ENCODE measurements around the gene ADAMTSL3. TPM values are rescaled to one million over a fixed set of nuclear protein-coding genes. Genes with fewer than 3 reads are reported as not detected.

Gene ADAMTSL3
- total RNA-seq, 4 donors from 2014 or later = 2.4 to 8.8 (median 5.7) TPM

DNA sequence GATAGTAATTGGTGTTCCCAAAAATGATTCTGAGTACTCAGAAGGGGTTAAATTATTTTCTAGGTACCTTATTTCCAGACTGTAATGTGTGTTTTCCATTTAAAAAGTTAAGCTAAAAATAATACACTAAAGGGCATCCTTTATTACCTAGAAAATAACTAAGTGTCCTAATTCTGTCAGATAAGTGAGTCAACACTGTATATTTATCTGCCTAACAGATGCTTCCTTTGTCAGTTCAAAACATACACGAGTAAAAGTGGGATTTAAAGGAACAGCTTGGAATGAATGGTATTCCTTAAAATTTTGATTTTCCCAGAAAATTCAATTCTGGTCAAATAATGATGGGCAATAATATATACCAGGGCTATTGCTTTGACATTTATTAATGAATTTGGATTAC lies 78.3 kb downstream of the ADAMTSL3 start:
- no peak for DNase-seq (ENCODE audit: low spot score in 2 of 2)
- WGBS, 2 donors = 25 to 34% methylated on average over 1 of the region's 1 CpG
- intact Hi-C loops (cut with DNase I; ENCODE audit: low total_unique reads) = no loop called here
- no peak overlapping the region for H3K4me3 ChIP-seq (ENCODE audit: low read depth, poor library complexity, severe bottlenecking)
- TF ChIP-seq POLR2A (IDR thresholded peaks at IDR 0.05) = no peak
- TF ChIP-seq, protein P1, sequence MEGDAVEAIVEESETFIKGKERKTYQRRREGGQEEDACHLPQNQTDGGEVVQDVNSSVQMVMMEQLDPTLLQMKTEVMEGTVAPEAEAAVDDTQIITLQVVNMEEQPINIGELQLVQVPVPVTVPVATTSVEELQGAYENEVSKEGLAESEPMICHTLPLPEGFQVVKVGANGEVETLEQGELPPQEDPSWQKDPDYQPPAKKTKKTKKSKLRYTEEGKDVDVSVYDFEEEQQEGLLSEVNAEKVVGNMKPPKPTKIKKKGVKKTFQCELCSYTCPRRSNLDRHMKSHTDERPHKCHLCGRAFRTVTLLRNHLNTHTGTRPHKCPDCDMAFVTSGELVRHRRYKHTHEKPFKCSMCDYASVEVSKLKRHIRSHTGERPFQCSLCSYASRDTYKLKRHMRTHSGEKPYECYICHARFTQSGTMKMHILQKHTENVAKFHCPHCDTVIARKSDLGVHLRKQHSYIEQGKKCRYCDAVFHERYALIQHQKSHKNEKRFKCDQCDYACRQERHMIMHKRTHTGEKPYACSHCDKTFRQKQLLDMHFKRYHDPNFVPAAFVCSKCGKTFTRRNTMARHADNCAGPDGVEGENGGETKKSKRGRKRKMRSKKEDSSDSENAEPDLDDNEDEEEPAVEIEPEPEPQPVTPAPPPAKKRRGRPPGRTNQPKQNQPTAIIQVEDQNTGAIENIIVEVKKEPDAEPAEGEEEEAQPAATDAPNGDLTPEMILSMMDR (IDR thresholded peaks at IDR 0.05) = no peak

DNA sequence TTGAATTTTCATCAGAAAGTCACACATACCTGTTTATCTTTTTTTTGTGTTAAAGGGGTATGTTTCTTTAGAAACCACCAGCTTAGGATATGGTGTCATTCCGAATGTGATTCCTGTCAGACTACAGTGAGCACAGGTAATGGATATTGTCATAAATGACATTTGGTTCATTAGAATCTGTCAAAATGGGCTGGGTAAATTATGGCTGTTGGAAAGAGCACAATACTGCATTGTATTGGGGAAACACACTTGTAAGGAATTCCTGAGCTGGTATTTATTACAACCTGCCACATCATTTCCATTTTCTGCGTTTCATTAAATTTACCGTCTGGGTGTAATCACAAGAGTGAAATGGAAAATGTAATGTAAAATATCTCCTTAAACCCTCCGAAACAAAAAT lies 78.8 kb downstream of the ADAMTSL3 start:
- DNase-seq (ENCODE audit: low spot score in 2 of 2) = no peak
- no peak overlapping the region for H3K4me3 ChIP-seq (ENCODE audit: low read depth, poor library complexity, severe bottlenecking)
- 79 to 81% methylated on average over 4 of the region's 4 CpGs for WGBS, 2 donors
- no peak for TF ChIP-seq POLR2A (IDR thresholded peaks at IDR 0.05)
- TF ChIP-seq, protein P1 (IDR thresholded peaks at IDR 0.05) = no peak
- intact Hi-C loops (cut with DNase I; ENCODE audit: low total_unique reads) = no loop called here

DNA sequence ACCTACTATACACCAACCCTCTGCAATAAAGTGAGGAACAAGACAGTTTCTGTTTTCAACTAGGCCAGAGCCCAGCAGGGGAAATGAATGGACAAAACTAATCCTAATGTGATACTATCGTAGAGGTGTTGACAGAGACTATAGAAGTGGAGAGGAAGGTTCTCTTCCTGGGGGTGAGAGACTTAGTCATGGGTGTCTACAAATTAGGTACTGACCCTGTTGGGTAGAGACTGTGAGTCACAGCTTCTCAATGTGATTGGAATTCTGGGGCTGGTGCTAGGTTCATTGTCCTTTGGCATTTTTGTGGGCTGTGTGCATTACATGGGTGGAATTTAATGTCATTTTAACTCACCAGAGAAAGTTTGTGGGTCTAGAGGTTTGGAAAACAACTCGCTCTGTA lies 79.3 kb downstream of the ADAMTSL3 start:
- intact Hi-C loops (cut with DNase I; ENCODE audit: low total_unique reads) = no loop called here
- 88 to 90% methylated on average over 2 of the region's 2 CpGs for WGBS, 2 donors
- no peak for DNase-seq (ENCODE audit: low spot score in 2 of 2)
- no peak overlapping the region for H3K4me3 ChIP-seq (ENCODE audit: low read depth, poor library complexity, severe bottlenecking)
- TF ChIP-seq, protein P1 (IDR thresholded peaks at IDR 0.05) = no peak

DNA sequence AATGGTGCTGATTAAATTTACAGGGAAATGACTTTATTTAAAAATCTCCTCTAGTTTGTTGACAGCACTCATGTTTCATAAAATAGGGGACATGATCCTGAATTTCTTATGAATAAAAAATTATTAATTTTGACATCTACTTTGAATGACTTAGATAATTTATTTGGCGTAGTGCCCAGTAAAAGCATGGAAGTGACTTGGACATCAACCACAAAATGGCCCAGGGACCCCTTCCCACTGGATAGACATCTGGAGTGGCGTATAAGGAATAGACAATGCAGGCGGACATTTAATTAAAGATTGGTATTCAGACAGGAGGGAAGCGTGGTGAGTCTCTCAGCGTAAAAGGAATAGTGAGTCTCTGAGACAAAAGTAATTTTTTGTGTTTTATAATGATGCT lies 79.8 kb downstream of the ADAMTSL3 start:
- no peak overlapping the region for H3K4me3 ChIP-seq (ENCODE audit: low read depth, poor library complexity, severe bottlenecking)
- WGBS, 2 donors = 92 to 95% methylated on average over 5 of the region's 5 CpGs
- DNase-seq (ENCODE audit: low spot score in 2 of 2) = no peak
- intact Hi-C loops (cut with DNase I; ENCODE audit: low total_unique reads) = no loop called here
- TF ChIP-seq, protein P1 (IDR thresholded peaks at IDR 0.05) = no peak
- TF ChIP-seq POLR2A (IDR thresholded peaks at IDR 0.05) = no peak

DNA sequence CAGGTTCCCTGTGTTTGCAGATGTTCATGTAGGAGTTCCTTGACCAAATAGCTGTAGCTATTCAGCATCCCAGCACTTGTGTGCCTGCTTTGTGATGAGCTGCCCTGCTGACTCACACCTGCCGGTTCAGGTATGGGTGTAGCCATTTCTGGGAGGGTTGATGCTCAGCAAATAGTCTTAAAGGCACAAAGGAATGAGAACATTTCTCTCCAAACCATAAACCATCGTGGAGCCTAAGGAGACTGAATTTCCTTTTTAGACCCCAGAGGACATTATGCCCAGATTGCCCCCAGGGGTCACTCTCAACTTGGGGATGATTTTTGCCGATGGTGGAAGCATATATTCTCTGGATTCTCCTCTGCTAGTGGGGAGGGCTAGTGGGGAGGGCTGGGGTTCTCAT lies 80.6 kb downstream of the ADAMTSL3 start:
- TF ChIP-seq POLR2A (IDR thresholded peaks at IDR 0.05) = no peak
- no peak for DNase-seq (ENCODE audit: low spot score in 2 of 2)
- H3K4me3 ChIP-seq (ENCODE audit: low read depth, poor library complexity, severe bottlenecking) = no peak overlapping the region
- WGBS, 2 donors = 37 to 67% methylated on average over 2 to 3 of the region's 3 CpGs
- intact Hi-C loops (cut with DNase I; ENCODE audit: low total_unique reads) = no loop called here

DNA sequence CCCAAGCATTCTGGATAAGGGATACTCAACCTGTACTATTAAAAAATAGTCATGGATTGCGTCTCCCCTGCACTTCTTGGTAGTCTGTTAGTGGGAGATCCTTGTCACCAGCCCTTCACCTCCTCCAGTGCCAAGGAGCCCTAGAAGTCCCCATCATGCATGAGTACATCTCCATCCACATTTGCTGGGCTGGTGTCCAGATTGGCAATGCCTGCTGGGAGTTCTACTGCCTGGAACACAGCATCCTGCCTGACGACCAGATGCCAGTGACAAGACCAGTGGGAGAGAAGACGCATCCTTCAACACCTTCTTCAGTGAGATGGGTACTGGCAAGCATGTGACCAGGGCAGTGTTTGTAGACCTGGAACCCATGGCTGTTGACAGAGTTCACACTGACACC lies 85.7 kb downstream of the ADAMTSL3 start:
- intact Hi-C loops (cut with DNase I; ENCODE audit: low total_unique reads) = no loop called here
- no peak for TF ChIP-seq POLR2A (IDR thresholded peaks at IDR 0.05)
- TF ChIP-seq, protein P1 (IDR thresholded peaks at IDR 0.05) = no peak
- DNase-seq (ENCODE audit: low spot score in 2 of 2) = no peak
- 60 to 65% methylated on average over 3 of the region's 3 CpGs for WGBS, 2 donors
- no peak overlapping the region for H3K4me3 ChIP-seq (ENCODE audit: low read depth, poor library complexity, severe bottlenecking)

Measured in lower leg skin (tissue), 4 donors.